WTC11 (cell line): Measurements from ENCODE around the gene METTL5. TPM values are rescaled to one million over a fixed set of nuclear protein-coding genes. Genes with fewer than 3 reads are reported as not detected.

Source experiments
- ATAC-seq: fragments of 200-7000 bp; cut with Tn5 transposase; 2 replicates; pipeline ENCODE4 v1.10.0; 2021; ENCODE audit warnings: mild to moderate bottlenecking, moderate library complexity
- CTCF ChIA-PET: fragments of 300-600 bp; sonication (Branson Sonifier 250); formaldehyde crosslinking; loops from one replicate; lab custom pipeline; 2021; ENCODE audit warnings: antibody characterized with exemption; lab: Charles Lee
- POLR2A ChIA-PET: fragments of 350-600 bp; sonication (Branson Sonifier 250); formaldehyde crosslinking; loops from one replicate; lab custom pipeline; 2021; ENCODE audit warnings: antibody characterized with exemption; lab: Charles Lee
- DNase-seq: peaks from one replicate; pipeline ENCODE4 v3.0.0; 2021; ENCODE audit warnings: low spot score
- H3K27ac Mint-ChIP-seq: 2 replicates; pipeline ENCODE4 v1.8.0; 2021; ENCODE audit warnings: mixed read lengths
- H3K27me3 Mint-ChIP-seq: 2 replicates; pipeline ENCODE4 v1.8.0; 2021; ENCODE audit warnings: low read depth, mild to moderate bottlenecking, moderate library complexity, mixed read lengths
- H3K36me3 Mint-ChIP-seq: 2 replicates; pipeline ENCODE4 v1.8.0; 2021; ENCODE audit warnings: mixed read lengths
- H3K4me1 Mint-ChIP-seq: 2 replicates; pipeline ENCODE4 v1.8.0; 2022; ENCODE audit warnings: mixed read lengths
- H3K4me3 Mint-ChIP-seq: 2 replicates; pipeline ENCODE4 v1.8.0; 2021; ENCODE audit warnings: mild to moderate bottlenecking, moderate library complexity, mixed read lengths
- H3K9me3 Mint-ChIP-seq: 2 replicates; pipeline ENCODE4 v1.8.0; 2021; ENCODE audit warnings: mixed read lengths
- FOXP1 ChIP-seq: sonication (generic); formaldehyde crosslinking; IDR thresholded peaks from 2 replicates; pipeline ENCODE4 v1.8.0; 2022; ENCODE audit warnings: missing genetic modification reagents, mild to moderate bottlenecking, moderate library complexity, borderline replicate concordance
- GRHL2 ChIP-seq: fragments of 250-450 bp; sonication (Bioruptor Pico); IDR thresholded peaks from 2 replicates; pipeline ENCODE4 v1.8.0; 2022; ENCODE audit warnings: mild to moderate bottlenecking, moderate library complexity; ENCODE audit not compliant: insufficient replicate concordance, severe bottlenecking
- KAT7 ChIP-seq: sonication (generic); formaldehyde crosslinking; IDR thresholded peaks from 2 replicates; pipeline ENCODE4 v1.8.1; 2023; ENCODE audit warnings: missing genetic modification reagents, mild to moderate bottlenecking, borderline replicate concordance
- NFE2L1 ChIP-seq: sonication (generic); formaldehyde crosslinking; IDR thresholded peaks from 2 replicates; pipeline ENCODE4 v1.8.1; 2023; ENCODE audit warnings: missing genetic modification reagents
- NR3C1 ChIP-seq: sonication (generic); formaldehyde crosslinking; conservative IDR thresholded peaks from 2 replicates; pipeline ENCODE4 v1.8.1; 2023; ENCODE audit warnings: low read depth, mild to moderate bottlenecking, missing genetic modification reagents
- RELA ChIP-seq: sonication (generic); formaldehyde crosslinking; IDR thresholded peaks from 2 replicates; pipeline ENCODE4 v1.8.1; 2022; ENCODE audit warnings: missing genetic modification reagents, mild to moderate bottlenecking, borderline replicate concordance
- SP1 ChIP-seq: sonication (generic); formaldehyde crosslinking; conservative IDR thresholded peaks from 2 replicates; pipeline ENCODE4 v1.8.1; 2022; ENCODE audit warnings: missing genetic modification reagents
- TEAD4 ChIP-seq: sonication (generic); formaldehyde crosslinking; IDR thresholded peaks from 2 replicates; pipeline ENCODE4 v1.8.0; 2022; ENCODE audit warnings: mild to moderate bottlenecking, missing genetic modification reagents
- TP53 ChIP-seq: sonication (generic); formaldehyde crosslinking; IDR thresholded peaks from 2 replicates; pipeline ENCODE4 v1.8.1; 2023; ENCODE audit warnings: mild to moderate bottlenecking, missing genetic modification reagents
- ZBTB21 ChIP-seq: sonication (generic); formaldehyde crosslinking; IDR thresholded peaks from 2 replicates; pipeline ENCODE4 v1.8.1; 2023; ENCODE audit warnings: mild to moderate bottlenecking, missing genetic modification reagents, borderline replicate concordance
- ZNF138 ChIP-seq: sonication (generic); formaldehyde crosslinking; conservative IDR thresholded peaks from 2 replicates; pipeline ENCODE4 v1.8.1; 2022; ENCODE audit warnings: mild to moderate bottlenecking, moderate library complexity, missing genetic modification reagents
- ZNF423 ChIP-seq: fragments of 250-450 bp; sonication (Bioruptor Pico); IDR thresholded peaks from 2 replicates; pipeline ENCODE4 v2.1.2; 2022; ENCODE audit warnings: mild to moderate bottlenecking, moderate library complexity
- ZNF671 ChIP-seq: fragments of 250-450 bp; sonication (Bioruptor Pico); IDR thresholded peaks from 2 replicates; pipeline ENCODE4 v1.8.0; 2021; ENCODE audit warnings: mild to moderate bottlenecking
- total RNA-seq: library from RNA; stranded (reverse); gene quantifications from 3 replicates; pipeline ENCODE4 v1.2.3, GENCODE V29; 2021
- TF ChIP-seq, protein P1 (sequence below): fragments of 200-600 bp; IDR thresholded peaks from 2 replicates; pipeline ENCODE4 v1.8.0; 2022; ENCODE audit warnings: antibody characterized with exemption
- TF ChIP-seq, protein P2 (sequence below): sonication (generic); formaldehyde crosslinking; IDR thresholded peaks from 2 replicates; pipeline ENCODE4 v1.8.0; 2022; ENCODE audit warnings: missing genetic modification reagents
- TF ChIP-seq, protein P3 (sequence below): fragments of 250-450 bp; sonication (Bioruptor Pico); IDR thresholded peaks from 2 replicates; pipeline ENCODE4 v1.9.0; 2021; ENCODE audit warnings: moderate library complexity, mild to moderate bottlenecking, inconsistent platforms, borderline replicate concordance

METTL5 gene
- total RNA-seq, 1 experiment from 2014 or later: 90.9 TPM

DNA sequence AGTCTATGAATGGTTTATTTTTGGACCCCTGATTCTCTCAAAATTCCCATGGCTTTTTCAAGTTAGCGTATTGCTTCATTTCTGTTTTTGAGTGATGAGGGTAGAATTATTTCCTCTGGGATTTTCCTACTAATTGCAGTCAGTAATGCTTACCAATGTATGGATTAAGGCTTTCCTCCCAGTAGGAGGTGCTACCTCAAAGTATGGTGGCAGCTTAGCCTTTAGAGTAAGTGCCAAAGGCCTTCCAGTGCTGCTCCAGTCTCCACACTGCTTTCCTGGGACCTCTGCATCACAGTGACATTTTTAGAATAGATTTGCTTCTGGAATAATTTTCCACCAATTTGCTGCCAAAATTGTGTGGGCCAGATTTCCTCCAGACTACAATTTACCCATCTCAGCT, 42.2 kb downstream of the METTL5 start (continued):
- TF ChIP-seq, protein P1, sequence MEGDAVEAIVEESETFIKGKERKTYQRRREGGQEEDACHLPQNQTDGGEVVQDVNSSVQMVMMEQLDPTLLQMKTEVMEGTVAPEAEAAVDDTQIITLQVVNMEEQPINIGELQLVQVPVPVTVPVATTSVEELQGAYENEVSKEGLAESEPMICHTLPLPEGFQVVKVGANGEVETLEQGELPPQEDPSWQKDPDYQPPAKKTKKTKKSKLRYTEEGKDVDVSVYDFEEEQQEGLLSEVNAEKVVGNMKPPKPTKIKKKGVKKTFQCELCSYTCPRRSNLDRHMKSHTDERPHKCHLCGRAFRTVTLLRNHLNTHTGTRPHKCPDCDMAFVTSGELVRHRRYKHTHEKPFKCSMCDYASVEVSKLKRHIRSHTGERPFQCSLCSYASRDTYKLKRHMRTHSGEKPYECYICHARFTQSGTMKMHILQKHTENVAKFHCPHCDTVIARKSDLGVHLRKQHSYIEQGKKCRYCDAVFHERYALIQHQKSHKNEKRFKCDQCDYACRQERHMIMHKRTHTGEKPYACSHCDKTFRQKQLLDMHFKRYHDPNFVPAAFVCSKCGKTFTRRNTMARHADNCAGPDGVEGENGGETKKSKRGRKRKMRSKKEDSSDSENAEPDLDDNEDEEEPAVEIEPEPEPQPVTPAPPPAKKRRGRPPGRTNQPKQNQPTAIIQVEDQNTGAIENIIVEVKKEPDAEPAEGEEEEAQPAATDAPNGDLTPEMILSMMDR: no peak

DNA sequence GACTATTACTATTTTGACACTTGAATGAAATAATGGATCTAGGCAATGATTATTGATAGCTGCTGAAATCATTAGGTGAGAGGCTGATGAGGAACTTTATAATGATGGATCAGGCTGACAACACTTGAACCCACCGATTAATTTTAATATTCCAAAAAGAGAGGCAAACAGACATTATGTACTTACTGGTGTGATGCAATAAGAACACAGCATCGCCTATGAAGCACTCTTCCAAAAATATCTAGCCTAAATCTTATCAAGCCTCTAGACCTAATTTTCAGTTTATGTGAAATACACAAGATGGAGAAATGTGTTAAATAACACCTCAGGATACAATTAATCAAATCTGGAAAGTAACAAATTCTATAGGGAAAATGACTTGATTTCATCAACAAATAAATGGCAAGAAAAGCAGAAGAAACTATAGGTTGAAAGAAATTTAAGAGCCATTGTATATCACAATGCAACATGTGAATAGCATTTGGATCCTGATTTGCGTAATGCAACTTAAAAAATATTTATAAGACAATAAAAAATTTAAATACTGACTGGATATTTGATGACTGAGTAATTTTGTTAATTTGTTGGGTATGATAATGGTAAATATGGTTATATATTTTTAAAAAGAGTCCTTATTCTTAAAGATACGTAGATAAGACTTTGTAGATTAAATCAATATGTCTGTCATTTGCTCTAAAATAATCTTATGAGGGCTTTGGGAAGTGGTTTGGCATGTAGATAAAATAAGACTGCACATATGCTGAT, 43.3 kb downstream of the METTL5 start:
- peaks cover 5% of the 10 kb centered on the region for H3K9me3 Mint-ChIP-seq
- no peaks in the 10 kb centered on the region for H3K36me3 Mint-ChIP-seq
- H3K4me3 Mint-ChIP-seq: no peak overlapping the region
- H3K27ac Mint-ChIP-seq: no peak overlapping the region
- TF ChIP-seq ZNF138 (CRISPR knock-in tag): no peak
- H3K27me3 Mint-ChIP-seq: no peaks in the 10 kb centered on the region
- POLR2A ChIA-PET: no interaction called here
- CTCF ChIA-PET: interaction anchor here (1.2 kb wide), 1 partner anchor 13 kb away, joined by 5 read pairs; no protein-coding TSS in a partner anchor
- H3K4me1 Mint-ChIP-seq: no peaks in the 10 kb centered on the region
- DNase-seq (no peak), ATAC-seq (no peak)

DNA sequence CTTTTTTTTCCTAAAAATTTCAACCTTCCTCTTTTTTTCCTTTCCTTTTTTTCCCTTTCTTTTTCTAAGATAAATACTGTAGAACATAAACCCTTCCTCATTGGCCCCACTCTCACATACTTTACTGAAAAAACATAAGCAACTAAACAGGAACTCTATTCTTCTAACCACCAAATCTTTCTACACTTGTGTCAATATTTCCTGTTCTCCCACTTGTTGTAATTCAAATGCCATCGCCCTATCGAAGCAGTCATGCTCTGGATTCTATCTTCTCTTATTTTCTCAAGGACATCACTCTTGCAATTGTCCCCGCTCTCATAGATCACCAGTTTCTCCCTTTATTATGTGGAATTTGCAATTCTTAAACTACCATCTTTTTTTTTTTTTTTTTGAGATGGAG, 46.3 kb downstream of the METTL5 start:
- Mint-ChIP-seq H3K36me3 (no peaks in the 10 kb centered on the region), H3K9me3 (peaks cover 5% of the 10 kb centered on the region), H3K27ac (peak overlapping the region; percentile 12; the same call in 1 of the 2 replicates), H3K27me3 (no peaks in the 10 kb centered on the region), H3K4me3 (no peak overlapping the region), H3K4me1 (no peaks in the 10 kb centered on the region)
- POLR2A ChIA-PET: no interaction called here
- ATAC-seq (no peak), DNase-seq (no peak)
- no peak for TF ChIP-seq TP53 (CRISPR knock-in tag)
- no peak for TF ChIP-seq RELA (CRISPR knock-in tag)
- no peak for TF ChIP-seq ZNF423 (CRISPR knock-in tag)
- TF ChIP-seq, protein P2, sequence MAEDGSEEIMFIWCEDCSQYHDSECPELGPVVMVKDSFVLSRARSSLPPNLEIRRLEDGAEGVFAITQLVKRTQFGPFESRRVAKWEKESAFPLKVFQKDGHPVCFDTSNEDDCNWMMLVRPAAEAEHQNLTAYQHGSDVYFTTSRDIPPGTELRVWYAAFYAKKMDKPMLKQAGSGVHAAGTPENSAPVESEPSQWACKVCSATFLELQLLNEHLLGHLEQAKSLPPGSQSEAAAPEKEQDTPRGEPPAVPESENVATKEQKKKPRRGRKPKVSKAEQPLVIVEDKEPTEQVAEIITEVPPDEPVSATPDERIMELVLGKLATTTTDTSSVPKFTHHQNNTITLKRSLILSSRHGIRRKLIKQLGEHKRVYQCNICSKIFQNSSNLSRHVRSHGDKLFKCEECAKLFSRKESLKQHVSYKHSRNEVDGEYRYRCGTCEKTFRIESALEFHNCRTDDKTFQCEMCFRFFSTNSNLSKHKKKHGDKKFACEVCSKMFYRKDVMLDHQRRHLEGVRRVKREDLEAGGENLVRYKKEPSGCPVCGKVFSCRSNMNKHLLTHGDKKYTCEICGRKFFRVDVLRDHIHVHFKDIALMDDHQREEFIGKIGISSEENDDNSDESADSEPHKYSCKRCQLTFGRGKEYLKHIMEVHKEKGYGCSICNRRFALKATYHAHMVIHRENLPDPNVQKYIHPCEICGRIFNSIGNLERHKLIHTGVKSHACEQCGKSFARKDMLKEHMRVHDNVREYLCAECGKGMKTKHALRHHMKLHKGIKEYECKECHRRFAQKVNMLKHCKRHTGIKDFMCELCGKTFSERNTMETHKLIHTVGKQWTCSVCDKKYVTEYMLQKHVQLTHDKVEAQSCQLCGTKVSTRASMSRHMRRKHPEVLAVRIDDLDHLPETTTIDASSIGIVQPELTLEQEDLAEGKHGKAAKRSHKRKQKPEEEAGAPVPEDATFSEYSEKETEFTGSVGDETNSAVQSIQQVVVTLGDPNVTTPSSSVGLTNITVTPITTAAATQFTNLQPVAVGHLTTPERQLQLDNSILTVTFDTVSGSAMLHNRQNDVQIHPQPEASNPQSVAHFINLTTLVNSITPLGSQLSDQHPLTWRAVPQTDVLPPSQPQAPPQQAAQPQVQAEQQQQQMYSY (CRISPR knock-in tag): no peak
- no peak for TF ChIP-seq TEAD4 (CRISPR knock-in tag)
- no peak for TF ChIP-seq ZNF138 (CRISPR knock-in tag)
- TF ChIP-seq, protein P1: no peak
- TF ChIP-seq KAT7 (CRISPR knock-in tag): no peak
- no peak for TF ChIP-seq SP1 (CRISPR knock-in tag)
- CTCF ChIA-PET: no interaction called here

DNA sequence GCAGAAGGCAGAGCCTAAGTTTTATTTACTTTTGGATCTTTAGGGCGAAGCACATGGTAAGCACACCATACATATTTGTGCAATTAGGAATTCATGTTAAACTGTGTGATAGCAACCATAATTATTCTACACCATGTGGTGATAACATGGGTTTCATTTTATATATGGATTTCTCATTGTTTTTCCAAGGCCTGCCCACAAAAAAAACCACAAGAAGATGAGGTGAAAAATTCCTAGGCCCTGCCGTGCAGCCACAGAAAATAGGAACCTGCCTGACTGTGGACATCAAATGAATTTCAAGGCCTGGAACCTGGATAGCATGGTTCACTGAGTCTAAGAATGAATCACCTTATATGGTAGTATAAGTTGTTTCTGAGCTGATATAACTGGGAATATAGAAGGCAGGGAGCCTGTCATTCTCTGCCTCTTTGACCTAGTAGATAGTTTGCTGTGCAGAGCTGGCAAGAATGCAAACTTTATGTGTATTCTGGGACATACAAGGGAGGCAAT, 48.4 kb downstream of the METTL5 start:
- no peak for DNase-seq
- POLR2A ChIA-PET: no interaction called here

More for the DNA sequence above, 48.4 kb downstream of the METTL5 start:
- no peaks in the 10 kb centered on the region for H3K4me1 Mint-ChIP-seq
- H3K27ac Mint-ChIP-seq: no peak overlapping the region
- H3K27me3 Mint-ChIP-seq: no peaks in the 10 kb centered on the region
- peaks cover 5% of the 10 kb centered on the region for H3K9me3 Mint-ChIP-seq
- H3K36me3 Mint-ChIP-seq: no peaks in the 10 kb centered on the region
- CTCF ChIA-PET: interaction anchor here (0.6 kb wide), 1 partner anchor 324 kb away, joined by 3 read pairs; no protein-coding TSS in a partner anchor
- TF ChIP-seq GRHL2 (no peak), NFE2L1 (CRISPR knock-in tag) (no peak), NR3C1 (CRISPR knock-in tag) (no peak), ZNF671 (CRISPR knock-in tag) (no peak), FOXP1 (CRISPR knock-in tag) (no peak), ZBTB21 (CRISPR knock-in tag) (no peak)
- TF ChIP-seq, protein P3, sequence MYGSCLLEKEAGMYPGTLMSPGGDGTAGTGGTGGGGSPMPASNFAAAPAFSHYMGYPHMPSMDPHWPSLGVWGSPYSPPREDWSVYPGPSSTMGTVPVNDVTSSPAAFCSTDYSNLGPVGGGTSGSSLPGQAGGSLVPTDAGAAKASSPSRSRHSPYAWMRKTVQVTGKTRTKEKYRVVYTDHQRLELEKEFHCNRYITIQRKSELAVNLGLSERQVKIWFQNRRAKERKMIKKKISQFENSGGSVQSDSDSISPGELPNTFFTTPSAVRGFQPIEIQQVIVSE (CRISPR knock-in tag): no peak
- no peak for ATAC-seq
- H3K4me3 Mint-ChIP-seq: no peak overlapping the region
